SU-DHL-6 (cell line): ENCODE measurements around the gene MEGF6.

ENCODE experiments used
- H2AFZ ChIP-seq: fragments of 200-600 bp; sonication (generic); 2 replicates; pipeline ENCODE4 v1.6.1; 2014; ENCODE audit warnings: low read depth, mild to moderate bottlenecking, moderate library complexity, mixed read lengths, antibody characterized with exemption, low read length; ENCODE audit not compliant: severe bottlenecking
- H3F3A ChIP-seq: fragments of 200-600 bp; shearing (Covaris generic); 2 replicates; pipeline ENCODE4 v1.6.0; 2016; ENCODE audit warnings: antibody characterized with exemption, mild to moderate bottlenecking; ENCODE audit not compliant: insufficient read depth
- H3K27ac ChIP-seq: fragments of 200-600 bp; sonication (generic); 2 replicates; pipeline ENCODE4 v1.5.1; 2016; ENCODE audit warnings: low read depth, mild to moderate bottlenecking, low read length, moderate library complexity, mixed read lengths
- H3K27me3 ChIP-seq: fragments of 200-600 bp; sonication (generic), shearing (Covaris generic); 2 replicates; pipeline ENCODE4 v1.6.0; 2014; ENCODE audit warnings: mild to moderate bottlenecking, low read length
- H3K36me3 ChIP-seq: fragments of 200-600 bp; sonication (generic); 2 replicates; pipeline ENCODE4 v1.6.1; 2014; ENCODE audit warnings: mild to moderate bottlenecking, low read length, mixed read lengths
- H3K4me2 ChIP-seq: fragments of 300-600, 200-600 bp; shearing (Covaris generic), sonication (generic); 2 replicates; pipeline ENCODE4 v1.6.0; 2014; ENCODE audit warnings: low read length, low read depth, mild to moderate bottlenecking; ENCODE audit not compliant: poor library complexity, severe bottlenecking
- H3K4me3 ChIP-seq: fragments of 200-600 bp; sonication (generic); 2 replicates; pipeline ENCODE4 v1.5.1; 2014; ENCODE audit warnings: antibody characterized with exemption, low read length, mild to moderate bottlenecking, mixed read lengths; ENCODE audit not compliant: insufficient read depth, poor library complexity, severe bottlenecking
- H3K79me2 ChIP-seq: fragments of 200-600 bp; sonication (generic); 2 replicates; pipeline ENCODE4 v1.6.1; 2014; ENCODE audit warnings: mild to moderate bottlenecking, low read length, moderate library complexity; ENCODE audit not compliant: insufficient read depth
- H3K9ac ChIP-seq: fragments of 200-600 bp; sonication (generic); 2 replicates; pipeline ENCODE4 v1.7.0; 2014; ENCODE audit warnings: mild to moderate bottlenecking, low read length
- H3K9me2 ChIP-seq: fragments of 200-600 bp; sonication (generic); replicated peaks from 2 replicates; pipeline ENCODE4 v1.6.1; 2014; ENCODE audit warnings: low read length; ENCODE audit not compliant: insufficient read depth
- H3K9me3 ChIP-seq: fragments of 200-600 bp; sonication (generic); 2 replicates; pipeline ENCODE4 v1.6.1; 2014; ENCODE audit warnings: low read length, mixed read lengths; ENCODE audit not compliant: insufficient read depth
- H4K20me1 ChIP-seq: fragments of 200-600 bp; sonication (generic); 2 replicates; pipeline ENCODE4 v1.6.1; 2014; ENCODE audit warnings: low read depth, mild to moderate bottlenecking, antibody characterized with exemption, low read length, moderate library complexity, mixed read lengths
- EZH2phosphoT487 ChIP-seq: fragments of 200-600 bp; sonication (generic), shearing (Covaris generic); conservative IDR thresholded peaks from 2 replicates; pipeline ENCODE4 v1.6.1; 2018; ENCODE audit warnings: mild to moderate bottlenecking, antibody characterized with exemption, low read length, moderate library complexity, mixed read lengths
- TF ChIP-seq, protein P1 (sequence below): fragments of 200-600 bp; sonication (generic); IDR thresholded peaks from one replicate; pipeline ENCODE4 v1.5.1; 2017; ENCODE audit warnings: antibody characterized with exemption, mild to moderate bottlenecking, low read length, moderate library complexity; ENCODE audit not compliant: insufficient read depth, poor library complexity, severe bottlenecking

Gene MEGF6

DNA sequence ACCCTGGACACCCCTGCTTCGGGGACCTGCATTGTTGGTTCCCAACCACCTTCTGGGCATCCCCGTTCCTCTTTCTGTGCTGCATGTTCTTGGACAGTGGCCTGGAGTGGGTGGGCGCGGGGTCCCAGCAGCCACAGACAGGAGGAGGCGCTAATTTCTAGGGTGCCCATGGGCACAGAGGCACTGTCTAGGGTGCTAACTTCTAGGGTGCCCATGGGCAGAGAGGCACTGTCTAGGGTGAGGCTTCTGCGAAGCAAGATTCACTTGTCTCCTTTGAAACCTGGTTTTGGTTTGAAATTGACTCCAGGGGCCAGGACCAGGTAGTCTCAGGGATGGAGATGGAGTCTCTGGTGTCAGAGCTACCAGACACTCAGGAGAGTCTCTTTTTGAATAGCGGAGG lies 815 bp upstream of the MEGF6 start:
- TF ChIP-seq, protein P1, sequence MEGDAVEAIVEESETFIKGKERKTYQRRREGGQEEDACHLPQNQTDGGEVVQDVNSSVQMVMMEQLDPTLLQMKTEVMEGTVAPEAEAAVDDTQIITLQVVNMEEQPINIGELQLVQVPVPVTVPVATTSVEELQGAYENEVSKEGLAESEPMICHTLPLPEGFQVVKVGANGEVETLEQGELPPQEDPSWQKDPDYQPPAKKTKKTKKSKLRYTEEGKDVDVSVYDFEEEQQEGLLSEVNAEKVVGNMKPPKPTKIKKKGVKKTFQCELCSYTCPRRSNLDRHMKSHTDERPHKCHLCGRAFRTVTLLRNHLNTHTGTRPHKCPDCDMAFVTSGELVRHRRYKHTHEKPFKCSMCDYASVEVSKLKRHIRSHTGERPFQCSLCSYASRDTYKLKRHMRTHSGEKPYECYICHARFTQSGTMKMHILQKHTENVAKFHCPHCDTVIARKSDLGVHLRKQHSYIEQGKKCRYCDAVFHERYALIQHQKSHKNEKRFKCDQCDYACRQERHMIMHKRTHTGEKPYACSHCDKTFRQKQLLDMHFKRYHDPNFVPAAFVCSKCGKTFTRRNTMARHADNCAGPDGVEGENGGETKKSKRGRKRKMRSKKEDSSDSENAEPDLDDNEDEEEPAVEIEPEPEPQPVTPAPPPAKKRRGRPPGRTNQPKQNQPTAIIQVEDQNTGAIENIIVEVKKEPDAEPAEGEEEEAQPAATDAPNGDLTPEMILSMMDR: no peak
- no peak for TF ChIP-seq EZH2phosphoT487
- no peak overlapping the region for H3K4me2 ChIP-seq

DNA sequence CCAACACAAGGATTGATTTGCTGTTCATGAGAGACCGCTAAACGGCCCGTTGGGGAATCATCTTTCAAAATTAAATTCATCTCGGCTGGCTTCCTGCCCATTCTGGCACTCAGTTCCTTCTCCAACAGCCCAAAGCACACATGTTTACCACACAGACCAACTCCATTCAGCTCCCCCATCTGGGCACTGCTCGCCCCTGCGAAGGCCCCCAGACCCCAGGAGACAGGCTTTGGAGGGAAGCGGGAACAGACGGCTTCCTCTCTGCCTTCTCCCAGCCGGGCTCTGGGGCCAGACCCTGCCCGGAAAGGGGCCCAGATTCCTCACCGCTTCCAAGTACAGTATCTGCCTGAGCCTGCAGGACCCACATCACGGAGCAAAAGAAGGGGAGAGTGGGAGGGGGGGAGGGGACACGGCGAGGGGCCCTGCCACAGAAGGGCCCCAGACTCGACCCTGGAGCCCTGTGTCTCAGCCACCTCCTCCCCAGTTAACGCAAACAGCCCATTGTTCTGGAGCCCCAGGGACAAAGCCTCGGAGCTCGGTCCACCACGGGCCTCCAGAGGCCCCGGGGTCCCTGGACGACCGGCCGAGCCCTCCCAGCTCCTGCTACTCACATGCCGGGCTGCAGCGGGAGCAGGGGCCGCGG lies 660 bp downstream of the MEGF6 start:
- Histone ChIP-seq H3K9me3 (no peaks in the 10 kb centered on the region), H3K4me2 (no peak overlapping the region), H4K20me1 (no peaks in the 10 kb centered on the region), H3K9me2 (no peaks in the 10 kb centered on the region), H2AFZ (no peak overlapping the region), H3K9ac (no peak overlapping the region), H3K4me3 (no peak overlapping the region), H3K79me2 (no peaks in the 10 kb centered on the region), H3K36me3 (no peaks in the 10 kb centered on the region), H3K27ac (no peak overlapping the region), H3F3A (no peaks in the 10 kb centered on the region), H3K27me3 (no peaks in the 10 kb centered on the region)
- TF ChIP-seq EZH2phosphoT487: no peak
- TF ChIP-seq, protein P1: no peak

More for the DNA sequence above, 815 bp upstream of the MEGF6 start:
- Histone ChIP-seq H3K79me2 (no peaks in the 10 kb centered on the region), H3K27ac (no peak overlapping the region), H3K9me3 (no peaks in the 10 kb centered on the region), H3K9me2 (no peaks in the 10 kb centered on the region), H3K36me3 (no peaks in the 10 kb centered on the region), H2AFZ (no peak overlapping the region), H3K4me3 (no peak overlapping the region), H3K9ac (no peak overlapping the region), H4K20me1 (no peaks in the 10 kb centered on the region), H3K27me3 (no peaks in the 10 kb centered on the region), H3F3A (no peaks in the 10 kb centered on the region)

DNA sequence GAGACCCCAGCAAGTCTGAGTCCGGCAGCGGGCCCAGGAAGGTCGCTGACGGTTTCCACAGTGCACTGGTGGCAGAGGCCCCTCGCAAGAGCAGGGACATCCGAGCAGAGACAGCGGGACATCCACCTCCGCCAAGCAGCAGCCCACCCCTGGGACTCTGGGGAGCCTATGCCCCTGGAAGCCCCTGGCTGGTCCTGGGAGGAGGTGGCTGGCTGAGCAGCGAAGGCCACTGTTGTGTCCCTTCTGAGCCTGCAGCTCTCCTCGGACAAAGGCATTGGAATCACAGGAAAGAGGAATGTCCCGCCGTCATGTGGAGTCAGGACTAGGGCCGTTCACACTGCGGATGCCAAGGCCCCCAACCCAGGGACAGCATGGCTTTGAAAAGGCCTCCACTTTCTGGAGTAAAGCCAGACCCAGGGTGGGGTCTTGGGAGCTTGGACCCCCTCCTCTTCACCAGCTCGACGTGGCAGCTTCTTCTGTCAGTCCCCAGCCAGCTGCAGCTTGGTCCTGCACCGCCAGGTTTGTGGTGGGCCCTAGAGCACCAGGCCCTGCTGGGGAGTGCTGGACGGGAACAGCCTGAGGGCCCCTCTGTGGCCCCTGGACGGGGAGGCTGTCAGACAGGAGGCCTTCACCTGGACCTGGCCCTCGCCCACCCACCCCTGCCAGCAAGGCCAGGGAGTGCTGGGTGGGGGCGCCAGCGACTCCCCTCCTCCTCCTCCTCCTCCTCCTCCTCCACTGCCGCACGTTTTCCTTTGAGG lies 1.4 kb downstream of the MEGF6 start:
- Histone ChIP-seq H3F3A (no peaks in the 10 kb centered on the region), H3K27me3 (no peaks in the 10 kb centered on the region), H3K9me3 (no peaks in the 10 kb centered on the region), H2AFZ (no peak overlapping the region), H3K27ac (no peak overlapping the region), H3K36me3 (no peaks in the 10 kb centered on the region), H3K9me2 (no peaks in the 10 kb centered on the region), H3K79me2 (no peaks in the 10 kb centered on the region), H3K9ac (no peak overlapping the region), H3K4me3 (no peak overlapping the region), H4K20me1 (no peaks in the 10 kb centered on the region), H3K4me2 (no peak overlapping the region)
- no peak for TF ChIP-seq EZH2phosphoT487
- TF ChIP-seq, protein P1: no peak
